H9 (cell line): Measurements from ENCODE around the gene FHIT. TPM values are rescaled to one million over a fixed set of nuclear protein-coding genes. Genes with fewer than 3 reads are reported as not detected.

ENCODE experiments used
- DNase-seq: peaks from one replicate; pipeline ENCODE4 v3.0.0-alpha.2; 2017
- H2AFZ ChIP-seq: one replicate; pipeline ENCODE4 v1.6.1; 2013; ENCODE audit warnings: mild to moderate bottlenecking, low read length, control low read depth, moderate library complexity
- H2AK5ac ChIP-seq: 2 replicates; pipeline ENCODE4 v1.6.1; 2013; ENCODE audit warnings: low read length, control low read depth, mixed read lengths; ENCODE audit not compliant: insufficient read length
- H2BK120ac ChIP-seq: one replicate; pipeline ENCODE4 v1.6.1; 2013; ENCODE audit warnings: low read depth, mild to moderate bottlenecking, low read length, control low read depth, inconsistent platforms; ENCODE audit not compliant: poor library complexity, severe bottlenecking
- H2BK12ac ChIP-seq: 2 replicates; pipeline ENCODE4 v1.6.1; 2013; ENCODE audit warnings: low read length, control low read depth, mixed read lengths, low read depth; ENCODE audit not compliant: insufficient read length
- H2BK15ac ChIP-seq: 2 replicates; pipeline ENCODE4 v1.6.1; 2013; ENCODE audit warnings: low read depth, low read length, control low read depth
- H2BK20ac ChIP-seq: one replicate; pipeline ENCODE4 v1.6.1; 2013; ENCODE audit warnings: low read depth, mild to moderate bottlenecking, low read length, control low read depth, inconsistent platforms; ENCODE audit not compliant: poor library complexity, severe bottlenecking
- H2BK5ac ChIP-seq: 2 replicates; pipeline ENCODE4 v1.6.1; 2013; ENCODE audit warnings: low read length, control low read depth, mixed read lengths; ENCODE audit not compliant: insufficient read length
- H3K14ac ChIP-seq: 2 replicates; pipeline ENCODE4 v1.6.1; 2013; ENCODE audit warnings: low read length, control low read depth; ENCODE audit not compliant: insufficient read depth
- H3K18ac ChIP-seq: 2 replicates; pipeline ENCODE4 v1.6.1; 2013; ENCODE audit warnings: low read depth, mild to moderate bottlenecking, mixed read lengths, low read length, control low read depth; ENCODE audit not compliant: insufficient read length
- H3K23ac ChIP-seq: 2 replicates; pipeline ENCODE4 v1.6.1; 2013; ENCODE audit warnings: low read length, control low read depth, mixed read lengths, low read depth; ENCODE audit not compliant: insufficient read length
- H3K23me2 ChIP-seq: 2 replicates; pipeline ENCODE4 v1.6.1; 2013; ENCODE audit warnings: low read depth, mild to moderate bottlenecking, mixed read lengths, low read length, control low read depth; ENCODE audit not compliant: insufficient read length, poor library complexity, severe bottlenecking
- H3K27ac ChIP-seq: 2 replicates; pipeline ENCODE4 v1.5.1; 2013; ENCODE audit warnings: low read length, control low read depth, mixed read lengths, low read depth; ENCODE audit not compliant: insufficient read length
- H3K27me3 ChIP-seq: 2 replicates; pipeline ENCODE4 v1.6.1; 2013; ENCODE audit warnings: low read length, control low read depth, inconsistent platforms; ENCODE audit not compliant: insufficient read depth
- H3K4ac ChIP-seq: 2 replicates; pipeline ENCODE4 v1.6.1; 2013; ENCODE audit warnings: low read depth, mild to moderate bottlenecking, control low read depth, inconsistent platforms, low read length, moderate library complexity
- H3K4me1 ChIP-seq: 2 replicates; pipeline ENCODE4 v1.6.1; 2013; ENCODE audit warnings: low read length, control low read depth, inconsistent platforms; ENCODE audit not compliant: insufficient read depth
- H3K4me2 ChIP-seq: 2 replicates; pipeline ENCODE4 v1.6.1; 2013; ENCODE audit warnings: low read length, control low read depth, mixed read lengths; ENCODE audit not compliant: insufficient read length, insufficient read depth
- H3K56ac ChIP-seq: 2 replicates; pipeline ENCODE4 v1.6.1; 2013; ENCODE audit warnings: low read depth, mild to moderate bottlenecking, mixed read lengths, low read length, control low read depth; ENCODE audit not compliant: insufficient read length
- H3K79me1 ChIP-seq: 2 replicates; pipeline ENCODE4 v1.6.1; 2013; ENCODE audit warnings: low read depth, mild to moderate bottlenecking, moderate library complexity, low read length, control low read depth, inconsistent platforms; ENCODE audit not compliant: insufficient read depth, poor library complexity, severe bottlenecking
- H3K79me2 ChIP-seq: 2 replicates; pipeline ENCODE4 v1.6.1; 2013; ENCODE audit warnings: low read length, control low read depth, inconsistent platforms; ENCODE audit not compliant: insufficient read depth
- H3K9ac ChIP-seq: 2 replicates; pipeline ENCODE4 v1.6.1; 2013; ENCODE audit warnings: low read length, control low read depth, mixed read lengths; ENCODE audit not compliant: insufficient read length; ENCODE audit errors: extremely low read depth
- H3K9me3 ChIP-seq: one replicate; pipeline ENCODE4 v1.6.1; 2013; ENCODE audit warnings: low read depth, low read length, inconsistent platforms; ENCODE audit not compliant: control insufficient read depth
- H3T11ph ChIP-seq: one replicate; pipeline ENCODE4 v1.6.1; 2013; ENCODE audit warnings: mild to moderate bottlenecking, low read length, control low read depth, inconsistent platforms
- H4K20me1 ChIP-seq: one replicate; pipeline ENCODE4 v1.6.1; 2013; ENCODE audit not compliant: control insufficient read depth, insufficient read length, insufficient read depth
- H4K5ac ChIP-seq: 2 replicates; pipeline ENCODE4 v1.6.1; 2013; ENCODE audit warnings: low read depth, mild to moderate bottlenecking, mixed read lengths, low read length, control low read depth; ENCODE audit not compliant: insufficient read length
- H4K8ac ChIP-seq: replicated peaks from 2 replicates; pipeline ENCODE4 v1.6.1; 2013; ENCODE audit warnings: low read length, control low read depth, mixed read lengths, low read depth; ENCODE audit not compliant: insufficient read length
- H4K91ac ChIP-seq: 2 replicates; pipeline ENCODE4 v1.6.1; 2013; ENCODE audit warnings: low read depth, mild to moderate bottlenecking, moderate library complexity, mixed read lengths, low read length, control low read depth; ENCODE audit not compliant: insufficient read length
- H3K27ac Mint-ChIP-seq, 3 experiments: 2 replicates in 2 of 3; 3 replicates in 1 of 3; pipeline ENCODE4 v1.8.0; 2020 to 2021; ENCODE audit warnings: mixed read lengths in 3 of 3, mild to moderate bottlenecking in 1 of 3, moderate library complexity in 1 of 3
- H3K27me3 Mint-ChIP-seq: 2 replicates; pipeline ENCODE4 v1.8.0; 2021; ENCODE audit warnings: low read depth, mild to moderate bottlenecking, moderate library complexity, mixed read lengths
- H3K36me3 Mint-ChIP-seq, 3 experiments: 2 replicates in 2 of 3; 3 replicates in 1 of 3; pipeline ENCODE4 v1.8.0; 2020 to 2021; ENCODE audit warnings: low read depth in 3 of 3, mixed read lengths in 3 of 3; ENCODE audit not compliant: insufficient read depth in 1 of 3
- H3K4me1 Mint-ChIP-seq, 2 experiments: 2 replicates each; pipeline ENCODE4 v1.8.0; 2020; ENCODE audit warnings: mixed read lengths in 2 of 2
- H3K4me3 Mint-ChIP-seq, 2 experiments: 2 replicates in 1 of 2; 3 replicates in 1 of 2; pipeline ENCODE4 v1.8.0; 2020 to 2021; ENCODE audit warnings: mild to moderate bottlenecking in 2 of 2, mixed read lengths in 2 of 2, moderate library complexity in 1 of 2
- H3K9me3 Mint-ChIP-seq, 2 experiments: 2 replicates in 1 of 2; 3 replicates in 1 of 2; pipeline ENCODE4 v1.8.0; 2020; ENCODE audit warnings: mild to moderate bottlenecking in 2 of 2, mixed read lengths in 2 of 2, moderate library complexity in 1 of 2
- CTCF ChIP-seq: fragments of 200-600 bp; sonication (generic); conservative IDR thresholded peaks from 3 replicates; pipeline ENCODE4 v1.8.0; 2021; ENCODE audit warnings: antibody characterized with exemption, mild to moderate bottlenecking
- WGBS: extraction: QIAGEN DNeasy Blood & Tissue Kit; methylation state at CpG from one replicate; pipeline ENCODE4 v1.1.7; 2013; ENCODE audit warnings: missing lambda C conversion rate, low lambda C conversion rate, mixed read lengths; ENCODE audit not compliant: insufficient read length; ENCODE audit errors: extremely low coverage; 5-methylcytosine and 5-hydroxymethylcytosine counted together
- total RNA-seq: library from RNA; stranded (reverse); gene quantifications from 2 replicates; pipeline ENCODE4 v1.2.1, GENCODE V29; 2021

FHIT gene
- total RNA-seq, 1 experiment from 2014 or later, result 3.0 TPM

- no CpG with 5 or more reads among the region's 7 CpGs for WGBS
Measured at GRCh38 chr3:59922192-59922591, 1329.1 kb downstream of the FHIT start.

More at GRCh38 chr3:59922192-59922591, 1329.1 kb downstream of the FHIT start:
- Histone ChIP-seq H3K23me2 (no peaks in the 10 kb centered on the region), H3K4me1 (no peaks in the 10 kb centered on the region), H3K27ac (no peak overlapping the region), H3K4me2 (no peak overlapping the region), H3T11ph (no peak overlapping the region), H2BK20ac (no peak overlapping the region), H2BK15ac (no peak overlapping the region), H3K9ac (no peak overlapping the region), H4K20me1 (no peaks in the 10 kb centered on the region), H3K23ac (no peak overlapping the region), H3K18ac (no peak overlapping the region), H2BK120ac (no peak overlapping the region), H3K4ac (no peak overlapping the region), H2AK5ac (no peak overlapping the region), H3K14ac (no peak overlapping the region), H4K91ac (no peak overlapping the region), H3K56ac (no peak overlapping the region), H2BK5ac (no peak overlapping the region), H3K9me3 (no peaks in the 10 kb centered on the region), H2AFZ (no peak overlapping the region), H4K8ac (no peak overlapping the region), H3K79me2 (no peaks in the 10 kb centered on the region), H2BK12ac (no peak overlapping the region), H3K79me1 (no peaks in the 10 kb centered on the region), H4K5ac (no peak overlapping the region), H3K27me3 (no peaks in the 10 kb centered on the region)
- no peak for TF ChIP-seq CTCF
- H3K4me3 Mint-ChIP-seq, result no peak overlapping the region
- H3K27ac Mint-ChIP-seq, result no peak overlapping the region
- no peaks in the 10 kb centered on the region; a peak in 1 of 4 replicates for H3K4me1 Mint-ChIP-seq
- no peak for DNase-seq
- H3K27me3 Mint-ChIP-seq, result no peaks in the 10 kb centered on the region
- no peaks in the 10 kb centered on the region for H3K36me3 Mint-ChIP-seq
- no peaks in the 10 kb centered on the region for H3K9me3 Mint-ChIP-seq
